NCI-H1092 (cell line): ENCODE results near the gene IL17RB.

ENCODE experiments used
- DNase-seq: peaks from one replicate; lab custom pipeline; 2025; lab: John Stamatoyannopoulos, UW

The IL17RB gene

DNA sequence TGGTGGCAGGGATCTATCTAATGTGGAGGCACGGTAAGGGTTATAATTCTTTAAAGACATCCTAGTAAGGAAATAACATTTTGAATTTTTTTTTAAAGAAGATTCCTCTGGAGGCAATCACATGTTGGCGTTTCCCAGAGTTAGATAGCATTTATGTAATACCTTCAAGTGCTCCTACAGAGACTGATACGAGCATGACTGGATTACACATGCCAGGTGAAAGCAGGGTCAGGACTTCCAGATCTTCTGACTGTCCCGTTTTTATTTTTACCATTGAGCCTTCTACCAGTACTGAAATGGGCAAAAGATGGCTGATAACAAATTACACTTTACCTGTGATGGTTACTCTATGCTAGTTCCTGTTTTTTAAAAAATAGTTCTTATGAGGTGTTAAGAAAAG is 13.8 kb downstream of the IL17RB start:
- no peak for DNase-seq

GRCh38 chr3:53862241-53862640 is 15.9 kb downstream of the IL17RB start:
- no peak for DNase-seq

- no peak for DNase-seq
Observed at GRCh38 chr3:53863145-53863544, 16.8 kb downstream of the IL17RB start.

DNA sequence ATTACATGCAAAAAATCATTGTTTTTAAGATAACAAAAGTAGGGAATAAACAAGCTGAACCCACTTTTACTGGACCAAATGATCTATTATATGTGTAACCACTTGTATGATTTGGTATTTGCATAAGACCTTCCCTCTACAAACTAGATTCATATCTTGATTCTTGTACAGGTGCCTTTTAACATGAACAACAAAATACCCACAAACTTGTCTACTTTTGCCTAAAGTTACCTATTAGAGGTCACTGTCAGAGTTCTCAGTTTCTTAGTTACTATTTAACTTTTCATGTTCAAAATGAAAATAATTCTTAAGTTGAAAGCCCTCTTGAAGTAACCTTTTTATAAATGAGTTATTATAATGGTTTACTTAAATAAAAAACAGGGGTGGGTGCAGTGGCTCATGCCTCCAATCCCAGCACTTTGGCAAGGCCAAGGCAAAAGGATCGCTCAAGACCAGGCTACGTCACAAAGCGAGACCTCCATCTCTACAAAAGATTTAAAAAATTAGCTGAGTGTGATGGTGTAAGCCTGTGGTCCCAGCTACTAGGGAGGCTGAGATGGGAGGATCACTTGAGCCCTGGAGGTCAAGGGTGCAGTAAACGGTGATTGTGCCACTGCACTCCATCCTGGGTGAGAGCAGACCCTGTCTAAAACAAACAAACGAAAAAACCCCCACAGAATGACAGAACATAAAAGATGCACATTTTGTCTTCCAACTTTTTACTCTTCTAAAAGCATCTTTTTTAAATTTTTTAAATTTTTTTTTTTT is 19.5 kb downstream of the IL17RB start:
- no peak for DNase-seq

DNA sequence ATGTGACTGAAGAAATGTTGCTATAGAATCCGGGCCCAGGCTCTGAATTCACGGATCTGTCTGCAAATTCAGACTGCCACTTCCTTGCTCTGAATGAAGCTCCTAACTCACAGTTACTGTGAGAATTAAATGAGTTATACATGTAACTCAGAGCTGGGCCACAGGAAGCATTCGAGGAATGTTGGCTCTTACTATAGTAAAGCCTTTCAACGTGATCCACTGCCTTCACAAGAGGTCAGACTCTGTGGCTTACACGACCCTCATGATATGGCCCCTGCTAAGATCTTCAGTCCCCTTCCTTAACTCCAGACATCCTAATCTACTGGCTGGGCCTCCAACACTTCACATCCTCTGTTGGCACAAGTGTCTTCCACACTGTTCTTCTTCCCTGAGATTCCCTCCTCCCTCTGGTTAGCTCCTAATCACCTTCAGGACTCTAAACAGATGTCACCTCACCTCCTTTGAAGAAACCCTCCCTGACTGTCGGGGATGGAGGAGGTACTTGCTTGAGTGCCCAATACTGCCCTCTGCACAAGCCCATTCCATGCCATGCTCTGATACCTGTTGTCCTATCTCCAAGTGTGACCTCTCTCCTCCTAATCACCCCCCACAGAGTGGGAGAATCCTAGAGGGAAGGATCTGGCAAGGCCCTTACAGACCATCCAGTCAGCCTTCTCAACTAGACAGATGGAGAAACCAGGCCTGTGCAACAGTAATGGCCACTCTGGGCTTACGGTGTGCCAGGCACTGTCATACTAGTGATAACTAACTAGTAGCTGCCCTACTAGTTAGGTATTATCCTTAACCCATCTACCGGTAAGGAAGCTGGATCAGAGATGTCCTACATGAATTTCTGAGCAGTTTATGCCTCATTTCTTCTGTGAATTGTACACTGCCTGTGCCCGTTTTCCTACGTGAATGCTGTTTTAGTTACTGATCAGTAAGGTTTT is 34.3 kb downstream of the IL17RB start:
- DNase-seq: no peak

GRCh38 chr3:53881691-53882593 is 35.6 kb downstream of the IL17RB start, which contains the start of gene ACTR8:
ACTR8 (minus strand) TSS chr3:53882152; CDS start chr3:53882101, 51 bp downstream.
- DNase-seq: peak; percentile 63

DNA sequence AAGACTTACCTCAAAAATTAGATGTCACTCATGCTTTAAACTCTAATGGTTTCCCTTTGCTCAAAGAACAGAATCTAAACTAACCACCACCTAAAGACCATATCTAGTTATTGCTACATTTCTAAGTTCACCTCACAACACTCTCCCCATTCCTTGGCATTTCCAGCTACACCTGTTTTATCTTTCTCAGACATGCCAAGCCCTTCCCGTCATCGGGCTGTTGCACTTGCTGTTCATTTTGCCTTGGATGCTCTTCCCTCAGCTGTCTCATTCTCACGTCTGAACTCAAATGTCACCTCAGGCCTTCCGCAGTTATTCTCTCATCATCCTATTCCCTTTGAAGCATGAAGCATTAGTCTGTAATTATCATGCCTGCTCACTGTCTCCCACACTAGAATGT is 36.6 kb downstream of the IL17RB start:
- no peak for DNase-seq

GRCh38 chr3:53884623-53885022 is 38.3 kb downstream of the IL17RB start:
- no peak for DNase-seq

DNA sequence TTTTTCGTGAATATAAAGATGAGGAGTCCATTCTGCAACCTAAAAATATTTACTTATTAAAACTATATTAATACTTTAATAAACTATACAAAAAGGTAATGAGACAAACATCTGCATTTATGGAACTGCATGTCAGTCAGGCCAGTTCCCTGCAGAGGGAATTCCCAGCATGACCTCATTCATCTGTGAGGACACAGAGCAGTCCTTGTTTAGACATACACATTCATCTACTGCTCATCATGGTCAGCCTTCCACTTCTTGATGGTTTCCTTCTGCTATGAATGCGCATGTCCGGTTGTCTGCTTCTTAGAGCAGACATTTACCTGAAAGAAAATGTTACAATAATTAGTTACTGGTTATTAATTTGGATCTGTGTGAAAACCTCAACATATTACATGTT is 38.9 kb downstream of the IL17RB start:
- DNase-seq: no peak

GRCh38 chr3:53887446-53887845 is 41.1 kb downstream of the IL17RB start:
- DNase-seq: no peak

GRCh38 chr3:53888232-53888631 is 41.9 kb downstream of the IL17RB start:
- DNase-seq: no peak

DNA sequence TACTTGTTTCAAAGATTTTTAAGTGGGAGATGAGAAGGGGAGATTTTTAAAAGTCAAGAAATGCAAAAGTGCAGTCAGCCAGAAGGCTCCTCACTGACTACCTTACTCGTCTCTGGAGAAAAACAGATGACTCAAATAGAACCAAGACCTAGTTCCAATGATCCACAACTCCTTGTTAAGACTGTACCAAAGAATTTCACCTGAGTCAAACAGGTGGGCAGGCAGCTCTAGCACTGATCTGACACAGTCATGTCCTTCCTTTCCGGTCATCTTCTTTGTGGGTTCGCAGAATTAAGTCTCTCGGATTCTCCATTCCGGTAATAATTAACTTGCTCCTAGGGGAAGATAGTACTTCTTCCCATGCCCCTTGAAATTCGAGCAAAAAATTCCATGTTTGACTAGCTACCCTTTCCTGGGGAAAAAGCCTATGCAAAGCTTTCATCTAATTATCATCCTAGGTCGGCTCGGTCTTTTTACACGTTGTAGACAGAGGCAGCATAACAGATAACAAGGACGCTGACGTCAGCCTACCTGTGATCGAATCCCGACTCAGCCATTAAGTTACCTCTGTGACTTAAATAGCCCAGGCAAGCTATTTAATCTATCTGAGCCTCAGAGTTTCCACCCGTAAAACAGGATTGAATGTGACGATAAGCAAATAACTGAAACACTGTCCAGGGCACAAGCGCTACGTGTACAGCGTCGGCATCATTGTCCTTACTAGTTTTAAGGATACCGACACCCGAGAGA is 44.5 kb downstream of the IL17RB start:
- DNase-seq: no peak

DNA sequence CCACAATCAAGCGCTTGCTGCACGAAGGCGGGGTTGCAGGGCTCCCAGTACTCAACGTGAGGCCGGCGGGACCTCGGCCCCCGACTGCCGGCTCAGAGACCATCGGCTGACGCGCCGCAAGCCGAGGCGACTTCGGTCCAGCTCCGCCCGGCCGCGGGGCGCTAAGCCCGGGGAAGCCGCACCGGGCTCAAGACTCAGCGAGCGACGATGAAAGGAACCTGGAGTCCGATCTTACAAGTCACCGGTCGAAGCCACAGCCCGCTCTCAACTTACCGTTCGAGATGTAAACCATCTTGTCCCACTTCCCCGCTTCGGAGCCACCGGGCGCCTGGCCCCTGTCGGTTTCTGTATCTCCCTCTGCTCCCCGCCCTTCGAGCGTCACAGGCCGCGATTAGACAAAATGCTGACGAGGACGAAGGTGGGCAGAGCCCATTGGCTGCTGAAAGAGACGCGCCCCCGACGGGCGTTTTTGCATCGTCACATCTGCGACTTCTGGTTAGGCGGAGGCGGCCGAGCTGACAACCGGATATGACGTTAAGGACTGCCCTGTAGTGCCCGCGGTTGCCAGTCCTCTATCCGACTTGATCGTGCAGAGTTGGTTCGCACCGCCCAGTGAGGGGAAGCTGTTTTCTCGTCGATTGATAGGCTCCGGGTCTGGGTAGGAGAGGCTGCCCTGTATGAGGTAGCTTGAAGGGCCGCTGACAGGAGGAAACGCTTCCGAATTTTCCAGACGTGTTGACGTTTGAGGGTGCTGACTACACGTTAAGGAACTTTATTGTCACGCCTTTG is 45.3 kb downstream of the IL17RB start, which contains the start of gene SELENOK:
SELENOK (minus strand) TSS at position 363 of the 789 bp plus-strand sequence.
- peak; percentile 97 for DNase-seq

DNA sequence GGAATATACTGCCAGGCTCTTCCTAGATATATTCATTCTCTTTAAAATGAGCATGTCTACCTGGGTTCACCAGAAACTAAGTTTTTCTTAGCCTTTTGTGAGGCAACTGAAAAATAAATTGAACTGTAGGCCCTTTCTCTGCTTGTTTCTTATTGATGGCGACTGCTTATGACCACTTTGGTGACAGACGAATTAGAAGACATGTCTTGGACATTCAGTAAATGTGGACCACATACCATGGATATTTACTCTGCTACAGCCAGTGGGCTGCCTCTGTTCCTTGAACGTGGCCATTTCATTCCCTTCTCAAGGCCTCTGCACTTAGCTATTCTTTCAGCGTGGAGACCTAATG is 45.9 kb downstream of the IL17RB start:
- DNase-seq: no peak

GRCh38 chr3:53899750-53900149 is 53.4 kb downstream of the IL17RB start:
- no peak for DNase-seq

- no peak for DNase-seq
Observed at GRCh38 chr3:53900666-53901331, 54.4 kb downstream of the IL17RB start.

DNA sequence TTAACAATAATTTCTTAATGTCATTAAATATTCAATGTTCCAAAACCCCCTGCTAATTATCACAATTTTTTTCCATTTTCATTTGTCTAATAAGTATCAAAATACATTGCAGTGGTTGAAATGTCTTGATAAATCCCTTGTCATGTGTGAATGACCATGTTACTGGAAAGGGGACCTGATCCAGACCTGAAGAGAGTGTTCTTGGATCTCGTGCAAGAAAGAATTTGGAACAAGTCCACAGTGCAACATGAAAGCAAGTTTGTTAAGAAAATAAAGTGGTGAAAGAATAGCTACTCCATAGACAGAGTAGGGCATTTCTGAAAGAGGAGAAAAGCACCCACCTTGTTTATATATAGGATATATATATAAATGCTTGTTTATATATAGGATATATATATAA is 55.7 kb downstream of the IL17RB start:
- no peak for DNase-seq

DNA sequence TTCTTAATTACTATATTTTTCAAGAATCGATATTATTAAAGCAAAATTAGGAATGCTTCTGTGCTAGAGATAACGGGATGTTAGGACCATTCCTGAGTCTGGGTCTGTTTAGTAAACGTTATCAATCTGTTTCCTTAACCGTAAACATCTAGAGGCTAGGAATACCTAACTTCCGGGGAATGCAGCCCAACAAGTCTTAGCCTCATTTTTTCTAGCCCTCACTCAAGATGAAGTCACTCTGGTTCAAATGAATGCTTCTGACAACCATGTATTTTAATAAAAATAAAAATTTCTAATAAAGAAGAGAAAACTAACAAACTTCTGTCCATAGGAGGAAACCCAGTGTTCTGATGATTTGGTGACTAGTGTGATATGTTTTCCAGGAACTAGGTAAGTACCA is 56.3 kb downstream of the IL17RB start:
- DNase-seq: no peak

DNA sequence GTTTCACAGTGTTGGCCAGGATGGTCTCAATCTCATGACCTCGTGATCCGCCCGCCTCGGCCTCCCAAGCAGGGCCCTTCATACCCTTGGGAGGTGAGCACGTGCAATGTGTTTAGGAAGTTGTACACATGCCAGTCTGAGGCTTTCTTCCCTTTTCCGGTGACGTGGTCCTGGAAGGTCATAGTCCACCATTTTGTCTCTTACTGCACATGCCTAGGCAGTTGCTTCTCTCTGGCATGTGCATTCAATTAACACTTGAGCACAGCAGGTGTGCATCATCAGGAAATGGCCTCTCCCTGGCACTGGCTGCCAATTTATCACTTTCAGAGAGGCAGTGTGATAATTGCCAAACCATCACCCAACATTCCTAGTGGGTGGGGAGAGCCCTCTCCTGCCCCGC is 67.0 kb downstream of the IL17RB start:
- DNase-seq: no peak
